ENCODE results near the gene RNU6-1.

DNA sequence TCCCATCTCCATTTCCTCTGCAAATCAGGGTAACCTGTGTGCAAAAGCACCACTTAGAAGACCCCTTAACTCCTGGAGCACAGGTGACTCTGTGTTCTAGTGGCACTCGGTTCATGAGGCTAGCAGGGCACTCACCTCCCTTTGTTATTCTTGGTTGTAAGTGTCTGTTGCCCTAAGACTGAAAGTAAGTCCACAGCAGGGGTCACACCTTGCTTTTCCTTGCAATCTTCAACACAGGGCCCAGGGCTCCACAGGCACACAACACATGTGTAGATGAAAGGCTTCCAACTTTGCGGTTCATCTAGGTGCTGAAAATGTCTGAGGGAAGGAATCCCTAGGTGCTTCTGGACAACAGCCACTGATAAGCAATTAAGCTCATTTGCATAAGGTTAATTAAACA, 2.9 kb downstream of the RNU6-1 start:
- TF ChIP-seq, protein P1, sequence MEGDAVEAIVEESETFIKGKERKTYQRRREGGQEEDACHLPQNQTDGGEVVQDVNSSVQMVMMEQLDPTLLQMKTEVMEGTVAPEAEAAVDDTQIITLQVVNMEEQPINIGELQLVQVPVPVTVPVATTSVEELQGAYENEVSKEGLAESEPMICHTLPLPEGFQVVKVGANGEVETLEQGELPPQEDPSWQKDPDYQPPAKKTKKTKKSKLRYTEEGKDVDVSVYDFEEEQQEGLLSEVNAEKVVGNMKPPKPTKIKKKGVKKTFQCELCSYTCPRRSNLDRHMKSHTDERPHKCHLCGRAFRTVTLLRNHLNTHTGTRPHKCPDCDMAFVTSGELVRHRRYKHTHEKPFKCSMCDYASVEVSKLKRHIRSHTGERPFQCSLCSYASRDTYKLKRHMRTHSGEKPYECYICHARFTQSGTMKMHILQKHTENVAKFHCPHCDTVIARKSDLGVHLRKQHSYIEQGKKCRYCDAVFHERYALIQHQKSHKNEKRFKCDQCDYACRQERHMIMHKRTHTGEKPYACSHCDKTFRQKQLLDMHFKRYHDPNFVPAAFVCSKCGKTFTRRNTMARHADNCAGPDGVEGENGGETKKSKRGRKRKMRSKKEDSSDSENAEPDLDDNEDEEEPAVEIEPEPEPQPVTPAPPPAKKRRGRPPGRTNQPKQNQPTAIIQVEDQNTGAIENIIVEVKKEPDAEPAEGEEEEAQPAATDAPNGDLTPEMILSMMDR (conservative IDR thresholded peaks at IDR 0.05; ENCODE audit: low read depth, low read length): no peak
- no peak for TF ChIP-seq EZH2 (IDR thresholded peaks at IDR 0.05; ENCODE audit: borderline replicate concordance, low read depth, low read length, poor library complexity, severe bottlenecking)

Data from A673 (cell line).